K562 (cell line): ENCODE data around the gene LYPD4. TPM values are rescaled to one million over a fixed set of nuclear protein-coding genes. Genes with fewer than 3 reads are reported as not detected.
A peak's percentile ranks its signal among the peaks of the same experiment; 100 is the strongest.

ENCODE experiments used
- FOXA3 ChIP-seq, 2 experiments: fragments of 450-650 bp in 1 of 2; sonication (generic) in 1 of 2; formaldehyde crosslinking; IDR thresholded peaks in 1 of 2; conservative IDR thresholded peaks in 1 of 2; 2 replicates each; pipeline versions ENCODE4 v1.4.0 to v1.8.0; 2020 to 2022; ENCODE audit warnings: mild to moderate bottlenecking in 2 of 2, missing genetic modification reagents in 1 of 2
- KDM2B ChIP-seq: fragments of 250-450 bp; sonication (Bioruptor Pico); IDR thresholded peaks from 2 replicates; pipeline ENCODE4 v1.8.0; 2021; ENCODE audit warnings: mild to moderate bottlenecking, moderate library complexity
- MTA3 ChIP-seq: fragments of 450-650 bp; formaldehyde crosslinking; IDR thresholded peaks from 2 replicates; pipeline ENCODE4 v1.6.1; 2017; ENCODE audit warnings: mild to moderate bottlenecking, borderline replicate concordance
- POLR2AphosphoS5 ChIP-seq: IDR thresholded peaks from 2 replicates; pipeline ENCODE4 v1.6.1; 2011; ENCODE audit warnings: mild to moderate bottlenecking, low read depth, low read length, moderate library complexity; ENCODE audit not compliant: control insufficient read depth, insufficient read depth
- RBBP5 ChIP-seq: fragments of 200-600 bp; sonication (generic); IDR thresholded peaks from 2 replicates; pipeline ENCODE4 v1.6.1; 2012; ENCODE audit warnings: borderline replicate concordance, mild to moderate bottlenecking, low read length, control low read depth, inconsistent platforms; ENCODE audit not compliant: insufficient read depth, poor library complexity, severe bottlenecking
- TEAD1 ChIP-seq, 2 experiments: fragments of 450-650 bp in 1 of 2; sonication (generic) in 1 of 2; formaldehyde crosslinking; IDR thresholded peaks; 2 replicates each; pipeline versions ENCODE4 v1.4.0 to v1.8.0; 2020 to 2022; ENCODE audit warnings: mild to moderate bottlenecking in 2 of 2, missing genetic modification reagents in 1 of 2
- ZNF431 ChIP-seq: sonication (generic); formaldehyde crosslinking; IDR thresholded peaks from 2 replicates; pipeline ENCODE4 v1.8.0; 2022; ENCODE audit warnings: mild to moderate bottlenecking, missing genetic modification reagents
- polyA plus RNA-seq, 8 experiments: library from polyadenylated mRNA; depleted of rRNA in 4 of 8; stranded (reverse) in 5 of 8; unstranded in 3 of 8; fragments of >200 nt; fragmentation: Nextera tagmentation in 2 of 8; fragmentation: Illumina TruSeq in 1 of 8; extraction: Ambion mirVana in 2 of 8; extraction: Trizol in 1 of 8; gene quantifications; 2 replicates each; pipeline versions ENCODE4 v1.2.1 to v1.2.3, GENCODE V29; 2011 to 2014; ENCODE audit warnings: inconsistent platforms in 1 of 8, missing spikeins in 1 of 8
- total RNA-seq, 7 experiments: library from RNA; depleted of rRNA in 6 of 7; stranded (reverse); fragments of >200 nt in 6 of 7; fragmentation: Illumina TruSeq in 2 of 7; extraction: Trizol in 2 of 7; gene quantifications; 2 replicates each; pipeline versions ENCODE4 v1.2.1 to v1.2.3, GENCODE V29; 2011 to 2021; ENCODE audit warnings: low replicate concordance in 1 of 7
- TF ChIP-seq, protein P1 (sequence below), 3 experiments: IDR thresholded peaks in 2 of 3; conservative IDR thresholded peaks in 1 of 3; 2 replicates each; pipeline ENCODE4 v1.5.1; 2011 to 2012; ENCODE audit warnings: low read length in 3 of 3, mild to moderate bottlenecking in 3 of 3, control low read depth in 2 of 3, improper control_type of control experiment in 1 of 3, inconsistent platforms in 1 of 3, low read depth in 1 of 3, mixed read lengths in 1 of 3, moderate library complexity in 1 of 3; ENCODE audit not compliant: insufficient read depth in 2 of 3
- TF ChIP-seq, protein P2 (sequence below): fragments of 250-450 bp; sonication (Bioruptor Pico); IDR thresholded peaks from 2 replicates; pipeline ENCODE4 v1.5.0; 2021
- TF ChIP-seq, protein P3 (sequence below): fragments of 250-450 bp; sonication (Bioruptor Pico); IDR thresholded peaks from 2 replicates; pipeline ENCODE4 v1.5.0; 2022; ENCODE audit warnings: mild to moderate bottlenecking
- TF ChIP-seq, protein P4 (sequence below): fragments of 250-450 bp; sonication (Bioruptor Pico); IDR thresholded peaks from 2 replicates; pipeline ENCODE4 v1.4.0; 2020; ENCODE audit warnings: borderline replicate concordance
- TF ChIP-seq, protein P5 (sequence below): fragments of 450-650 bp; IDR thresholded peaks from 2 replicates; pipeline ENCODE4 v1.6.1; 2016; ENCODE audit warnings: mild to moderate bottlenecking
- TF ChIP-seq, protein P6 (sequence below): sonication (generic); IDR thresholded peaks from 2 replicates; pipeline ENCODE4 v1.6.1; 2016

The LYPD4 gene
- total and polyA plus RNA-seq, 9 of the 15 experiments (the other 6 are each of a cell fraction or from before 2014, with no cell fraction given) = 0.11 TPM; not detected in 8

DNA sequence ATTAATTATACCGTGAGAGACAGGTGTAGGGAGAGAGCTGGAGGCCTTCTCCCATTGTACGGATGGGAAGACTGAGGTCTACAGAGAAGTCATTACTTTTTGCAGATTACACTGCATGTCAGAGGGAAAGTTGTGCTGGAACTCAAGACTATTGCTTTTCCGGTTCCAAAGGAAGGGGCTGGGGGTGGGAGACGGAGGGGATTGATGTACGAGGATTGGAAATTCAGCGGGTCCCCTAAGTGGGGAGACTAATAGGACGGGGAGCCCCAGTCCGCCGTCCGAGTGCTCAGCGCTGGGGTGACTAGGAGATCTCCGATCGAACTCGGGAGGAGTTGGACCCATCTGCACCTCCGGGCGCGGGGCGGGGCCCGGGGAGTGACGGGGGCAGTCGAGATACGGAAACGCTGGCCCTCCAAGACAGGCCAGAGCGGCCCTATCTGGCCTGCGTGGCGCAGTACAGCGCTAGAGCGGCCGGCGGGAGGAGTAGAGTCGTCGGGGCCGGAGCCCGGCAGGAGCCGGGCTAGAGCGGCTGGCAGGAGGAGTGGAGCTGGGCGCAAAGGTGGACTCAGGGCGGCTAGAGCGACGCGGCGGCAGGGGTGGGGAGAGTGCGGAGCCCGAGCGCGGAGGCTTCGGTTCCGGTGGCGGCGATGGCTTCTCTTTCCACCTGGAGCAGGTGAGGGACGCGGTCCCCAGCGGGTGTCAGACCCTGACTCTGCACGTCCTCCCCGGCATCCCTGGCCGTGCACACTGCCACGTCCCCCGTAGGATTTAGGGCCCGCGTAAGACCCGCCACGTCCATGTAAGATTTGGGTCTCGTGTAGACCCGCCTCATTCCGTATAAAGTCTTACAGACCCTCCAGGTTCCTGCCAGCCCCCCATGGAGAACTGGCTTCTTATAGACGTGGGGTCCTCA is 39.6 kb upstream of the LYPD4 start (continued):
- TF ChIP-seq, protein P1, sequence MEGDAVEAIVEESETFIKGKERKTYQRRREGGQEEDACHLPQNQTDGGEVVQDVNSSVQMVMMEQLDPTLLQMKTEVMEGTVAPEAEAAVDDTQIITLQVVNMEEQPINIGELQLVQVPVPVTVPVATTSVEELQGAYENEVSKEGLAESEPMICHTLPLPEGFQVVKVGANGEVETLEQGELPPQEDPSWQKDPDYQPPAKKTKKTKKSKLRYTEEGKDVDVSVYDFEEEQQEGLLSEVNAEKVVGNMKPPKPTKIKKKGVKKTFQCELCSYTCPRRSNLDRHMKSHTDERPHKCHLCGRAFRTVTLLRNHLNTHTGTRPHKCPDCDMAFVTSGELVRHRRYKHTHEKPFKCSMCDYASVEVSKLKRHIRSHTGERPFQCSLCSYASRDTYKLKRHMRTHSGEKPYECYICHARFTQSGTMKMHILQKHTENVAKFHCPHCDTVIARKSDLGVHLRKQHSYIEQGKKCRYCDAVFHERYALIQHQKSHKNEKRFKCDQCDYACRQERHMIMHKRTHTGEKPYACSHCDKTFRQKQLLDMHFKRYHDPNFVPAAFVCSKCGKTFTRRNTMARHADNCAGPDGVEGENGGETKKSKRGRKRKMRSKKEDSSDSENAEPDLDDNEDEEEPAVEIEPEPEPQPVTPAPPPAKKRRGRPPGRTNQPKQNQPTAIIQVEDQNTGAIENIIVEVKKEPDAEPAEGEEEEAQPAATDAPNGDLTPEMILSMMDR (IDR thresholded peaks at IDR 0.05 in 2 of 3, conservative IDR thresholded peaks at IDR 0.05 in 1 of 3; ENCODE audit: insufficient read depth in 2 of 3, low read depth in 1 of 3, low read length in 3 of 3) = 0 out of 6 replicates have a peak, but pooled peaks of 1 of the 3 experiments have one; percentile 8
- TF ChIP-seq MTA3 (peak; percentile 69; the same call in 1 of the 2 replicates), RBBP5 (peak; percentile 71), ZNF431 (CRISPR knock-in tag) (no peak; the same call in 1 of the 2 replicates), KDM2B (no peak), TEAD1 (CRISPR knock-in tag; IDR thresholded peaks at IDR 0.05) (peak in 1 of 2 experiments; percentile 49; a peak in 1 of 4 replicates), FOXA3 (CRISPR knock-in tag; conservative IDR thresholded peaks at IDR 0.05 in 1 of 2, IDR thresholded peaks at IDR 0.05 in 1 of 2) (no peak), POLR2AphosphoS5 (peak; percentile 79; the same call in 1 of the 2 replicates)
- TF ChIP-seq, protein P2, sequence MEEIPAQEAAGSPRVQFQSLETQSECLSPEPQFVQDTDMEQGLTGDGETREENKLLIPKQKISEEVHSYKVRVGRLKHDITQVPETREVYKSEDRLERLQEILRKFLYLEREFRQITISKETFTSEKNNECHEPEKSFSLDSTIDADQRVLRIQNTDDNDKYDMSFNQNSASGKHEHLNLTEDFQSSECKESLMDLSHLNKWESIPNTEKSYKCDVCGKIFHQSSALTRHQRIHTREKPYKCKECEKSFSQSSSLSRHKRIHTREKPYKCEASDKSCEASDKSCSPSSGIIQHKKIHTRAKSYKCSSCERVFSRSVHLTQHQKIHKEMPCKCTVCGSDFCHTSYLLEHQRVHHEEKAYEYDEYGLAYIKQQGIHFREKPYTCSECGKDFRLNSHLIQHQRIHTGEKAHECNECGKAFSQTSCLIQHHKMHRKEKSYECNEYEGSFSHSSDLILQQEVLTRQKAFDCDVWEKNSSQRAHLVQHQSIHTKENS (CRISPR knock-in tag) = no peak
- TF ChIP-seq, protein P3, sequence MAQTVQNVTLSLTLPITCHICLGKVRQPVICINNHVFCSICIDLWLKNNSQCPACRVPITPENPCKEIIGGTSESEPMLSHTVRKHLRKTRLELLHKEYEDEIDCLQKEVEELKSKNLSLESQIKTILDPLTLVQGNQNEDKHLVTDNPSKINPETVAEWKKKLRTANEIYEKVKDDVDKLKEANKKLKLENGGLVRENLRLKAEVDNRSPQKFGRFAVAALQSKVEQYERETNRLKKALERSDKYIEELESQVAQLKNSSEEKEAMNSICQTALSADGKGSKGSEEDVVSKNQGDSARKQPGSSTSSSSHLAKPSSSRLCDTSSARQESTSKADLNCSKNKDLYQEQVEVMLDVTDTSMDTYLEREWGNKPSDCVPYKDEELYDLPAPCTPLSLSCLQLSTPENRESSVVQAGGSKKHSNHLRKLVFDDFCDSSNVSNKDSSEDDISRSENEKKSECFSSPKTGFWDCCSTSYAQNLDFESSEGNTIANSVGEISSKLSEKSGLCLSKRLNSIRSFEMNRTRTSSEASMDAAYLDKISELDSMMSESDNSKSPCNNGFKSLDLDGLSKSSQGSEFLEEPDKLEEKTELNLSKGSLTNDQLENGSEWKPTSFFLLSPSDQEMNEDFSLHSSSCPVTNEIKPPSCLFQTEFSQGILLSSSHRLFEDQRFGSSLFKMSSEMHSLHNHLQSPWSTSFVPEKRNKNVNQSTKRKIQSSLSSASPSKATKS (CRISPR knock-in tag) = no peak
- TF ChIP-seq, protein P4, sequence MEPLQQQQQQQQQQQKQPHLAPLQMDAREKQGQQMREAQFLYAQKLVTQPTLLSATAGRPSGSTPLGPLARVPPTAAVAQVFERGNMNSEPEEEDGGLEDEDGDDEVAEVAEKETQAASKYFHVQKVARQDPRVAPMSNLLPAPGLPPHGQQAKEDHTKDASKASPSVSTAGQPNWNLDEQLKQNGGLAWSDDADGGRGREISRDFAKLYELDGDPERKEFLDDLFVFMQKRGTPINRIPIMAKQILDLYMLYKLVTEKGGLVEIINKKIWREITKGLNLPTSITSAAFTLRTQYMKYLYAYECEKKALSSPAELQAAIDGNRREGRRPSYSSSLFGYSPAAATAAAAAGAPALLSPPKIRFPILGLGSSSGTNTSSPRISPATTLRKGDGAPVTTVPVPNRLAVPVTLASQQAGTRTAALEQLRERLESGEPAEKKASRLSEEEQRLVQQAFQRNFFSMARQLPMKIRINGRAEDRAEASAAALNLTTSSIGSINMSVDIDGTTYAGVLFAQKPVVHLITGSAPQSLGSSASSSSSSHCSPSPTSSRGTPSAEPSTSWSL (CRISPR knock-in tag) = no peak
- TF ChIP-seq, protein P5, sequence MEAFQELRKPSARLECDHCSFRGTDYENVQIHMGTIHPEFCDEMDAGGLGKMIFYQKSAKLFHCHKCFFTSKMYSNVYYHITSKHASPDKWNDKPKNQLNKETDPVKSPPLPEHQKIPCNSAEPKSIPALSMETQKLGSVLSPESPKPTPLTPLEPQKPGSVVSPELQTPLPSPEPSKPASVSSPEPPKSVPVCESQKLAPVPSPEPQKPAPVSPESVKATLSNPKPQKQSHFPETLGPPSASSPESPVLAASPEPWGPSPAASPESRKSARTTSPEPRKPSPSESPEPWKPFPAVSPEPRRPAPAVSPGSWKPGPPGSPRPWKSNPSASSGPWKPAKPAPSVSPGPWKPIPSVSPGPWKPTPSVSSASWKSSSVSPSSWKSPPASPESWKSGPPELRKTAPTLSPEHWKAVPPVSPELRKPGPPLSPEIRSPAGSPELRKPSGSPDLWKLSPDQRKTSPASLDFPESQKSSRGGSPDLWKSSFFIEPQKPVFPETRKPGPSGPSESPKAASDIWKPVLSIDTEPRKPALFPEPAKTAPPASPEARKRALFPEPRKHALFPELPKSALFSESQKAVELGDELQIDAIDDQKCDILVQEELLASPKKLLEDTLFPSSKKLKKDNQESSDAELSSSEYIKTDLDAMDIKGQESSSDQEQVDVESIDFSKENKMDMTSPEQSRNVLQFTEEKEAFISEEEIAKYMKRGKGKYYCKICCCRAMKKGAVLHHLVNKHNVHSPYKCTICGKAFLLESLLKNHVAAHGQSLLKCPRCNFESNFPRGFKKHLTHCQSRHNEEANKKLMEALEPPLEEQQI = no peak
- TF ChIP-seq, protein P6, sequence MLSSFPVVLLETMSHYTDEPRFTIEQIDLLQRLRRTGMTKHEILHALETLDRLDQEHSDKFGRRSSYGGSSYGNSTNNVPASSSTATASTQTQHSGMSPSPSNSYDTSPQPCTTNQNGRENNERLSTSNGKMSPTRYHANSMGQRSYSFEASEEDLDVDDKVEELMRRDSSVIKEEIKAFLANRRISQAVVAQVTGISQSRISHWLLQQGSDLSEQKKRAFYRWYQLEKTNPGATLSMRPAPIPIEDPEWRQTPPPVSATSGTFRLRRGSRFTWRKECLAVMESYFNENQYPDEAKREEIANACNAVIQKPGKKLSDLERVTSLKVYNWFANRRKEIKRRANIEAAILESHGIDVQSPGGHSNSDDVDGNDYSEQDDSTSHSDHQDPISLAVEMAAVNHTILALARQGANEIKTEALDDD = peak; percentile 12; the same call in 1 of the 2 replicates
